Muscle of arm (tissue), 12 donors: ENCODE results near the gene LRRC49. TPM values are rescaled to one million over a fixed set of nuclear protein-coding genes. Genes with fewer than 3 reads are reported as not detected.
"Not testable (repeated sequence)": the region's sequence is repeated elsewhere in the genome, so short reads cannot be mapped to it uniquely, and the experiment has no call there.

Experiments used
- DNase-seq: peaks from one replicate; pipeline ENCODE4 v3.0.0-alpha.2; 2013
- polyA plus RNA-seq, 12 donors: library from polyadenylated mRNA; unstranded; fragments of 120-200 nt; gene quantifications; one replicate each; pipeline ENCODE4 v1.2.1, GENCODE V29; 2013; ENCODE audit not compliant: insufficient read length in 12 of 12

The LRRC49 gene
- polyA plus RNA-seq, 12 donors: 4.9 to 10.5 (median 7.0) TPM; not detected in 2

GRCh38 chr15:70974004-70974832 is 81.6 kb downstream of the LRRC49 start:
- DNase-seq: no peak

GRCh38 chr15:70976851-70977250 is 84.2 kb downstream of the LRRC49 start:
- no peak for DNase-seq

- no peak for DNase-seq
These were observed 102.9 kb downstream of the LRRC49 start for GRCh38 chr15:70995383-70995970.

- DNase-seq: no peak
These were observed 105.7 kb downstream of the LRRC49 start for GRCh38 chr15:70998319-70998718.

- no peak for DNase-seq
These were observed 109.7 kb downstream of the LRRC49 start for GRCh38 chr15:71002316-71002715.

- DNase-seq: no peak
These were observed 110.7 kb downstream of the LRRC49 start for GRCh38 chr15:71003319-71003718.

- DNase-seq: not testable (repeated sequence)
These were observed 111.9 kb downstream of the LRRC49 start for GRCh38 chr15:71004506-71004905.

- no peak for DNase-seq
These were observed 113.3 kb downstream of the LRRC49 start for GRCh38 chr15:71005895-71006294.

GRCh38 chr15:71008250-71008870 is 115.7 kb downstream of the LRRC49 start:
- DNase-seq: no peak

- DNase-seq: no peak
These were observed 117.8 kb downstream of the LRRC49 start for GRCh38 chr15:71010472-71010871.

GRCh38 chr15:71010997-71011396 is 118.4 kb downstream of the LRRC49 start:
- DNase-seq: no peak

GRCh38 chr15:71011503-71012155 is 119.0 kb downstream of the LRRC49 start:
- DNase-seq: peak; percentile 24

- no peak for DNase-seq
These were observed 120.8 kb downstream of the LRRC49 start for GRCh38 chr15:71013446-71013845.

- DNase-seq: no peak
These were observed 122.7 kb downstream of the LRRC49 start for GRCh38 chr15:71015342-71015741.

GRCh38 chr15:71031232-71031631 is 138.6 kb downstream of the LRRC49 start:
- not testable (repeated sequence) for DNase-seq

GRCh38 chr15:71035478-71035877 is 142.9 kb downstream of the LRRC49 start:
- DNase-seq: not testable (repeated sequence)

GRCh38 chr15:71042356-71042922 is 149.8 kb downstream of the LRRC49 start:
- no peak for DNase-seq

- no peak for DNase-seq
These were observed 150.7 kb downstream of the LRRC49 start for GRCh38 chr15:71043373-71043772.

GRCh38 chr15:71044006-71044405 is 151.4 kb downstream of the LRRC49 start:
- no peak for DNase-seq

- not testable (repeated sequence) for DNase-seq
These were observed 153.5 kb downstream of the LRRC49 start for GRCh38 chr15:71046146-71046545.

GRCh38 chr15:71048913-71049675 is 156.5 kb downstream of the LRRC49 start:
- DNase-seq: no peak
